ENCODE data around the gene CDC45. TPM values are rescaled to one million over a fixed set of nuclear protein-coding genes. Genes with fewer than 3 reads are reported as not detected.

The CDC45 gene
- total and polyA plus RNA-seq, 12 donors: 0.87 to 7.7 (median 1.4) TPM; not detected in 1

DNA sequence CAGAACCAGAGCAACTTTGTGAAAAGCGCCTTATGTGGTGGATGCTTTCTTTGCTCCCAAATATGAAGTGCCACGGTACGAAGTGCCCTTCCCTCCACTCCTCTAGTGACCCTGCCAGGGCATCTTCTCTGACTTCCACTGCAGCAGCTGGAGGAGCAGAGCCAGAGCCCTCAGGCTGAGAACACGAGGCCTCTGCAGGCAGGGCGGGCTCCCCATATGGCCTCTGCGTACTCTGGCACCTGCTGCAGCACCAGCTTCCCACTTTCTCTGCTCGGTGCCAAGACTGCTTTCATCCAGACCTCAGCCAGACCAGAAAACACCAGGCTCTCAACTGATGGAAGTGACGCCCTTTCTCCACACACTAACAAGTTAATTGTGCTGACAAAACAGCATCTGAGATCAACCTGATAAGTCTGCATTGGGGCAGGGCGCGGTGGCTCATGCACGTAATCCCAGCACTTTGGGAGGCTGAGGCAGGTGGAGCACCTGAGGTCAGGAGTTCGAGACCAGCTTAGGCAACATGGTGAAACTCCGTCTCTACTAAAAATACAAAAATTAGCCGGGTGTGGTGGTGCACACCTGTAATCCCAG lies 13.5 kb upstream of the CDC45 start:
- Histone ChIP-seq H3K27ac (no peak overlapping the region), H3K9me3 (replicated peaks in 1 of 3) (no peaks in the 10 kb centered on the region), H3K4me1 (replicated peaks in 1 of 2) (no peaks in the 10 kb centered on the region), H3K27me3 (no peaks in the 10 kb centered on the region), H3K4me3 (no peak overlapping the region), H3K36me3 (replicated peaks in 1 of 2) (peaks cover 0 to 92% of the 10 kb centered on the region in 2 donors)
- intact Hi-C loops (cut with DNase I): no loop called here
- TF ChIP-seq POLR2A (IDR thresholded peaks at IDR 0.05): no peak
- TF ChIP-seq, protein P1, sequence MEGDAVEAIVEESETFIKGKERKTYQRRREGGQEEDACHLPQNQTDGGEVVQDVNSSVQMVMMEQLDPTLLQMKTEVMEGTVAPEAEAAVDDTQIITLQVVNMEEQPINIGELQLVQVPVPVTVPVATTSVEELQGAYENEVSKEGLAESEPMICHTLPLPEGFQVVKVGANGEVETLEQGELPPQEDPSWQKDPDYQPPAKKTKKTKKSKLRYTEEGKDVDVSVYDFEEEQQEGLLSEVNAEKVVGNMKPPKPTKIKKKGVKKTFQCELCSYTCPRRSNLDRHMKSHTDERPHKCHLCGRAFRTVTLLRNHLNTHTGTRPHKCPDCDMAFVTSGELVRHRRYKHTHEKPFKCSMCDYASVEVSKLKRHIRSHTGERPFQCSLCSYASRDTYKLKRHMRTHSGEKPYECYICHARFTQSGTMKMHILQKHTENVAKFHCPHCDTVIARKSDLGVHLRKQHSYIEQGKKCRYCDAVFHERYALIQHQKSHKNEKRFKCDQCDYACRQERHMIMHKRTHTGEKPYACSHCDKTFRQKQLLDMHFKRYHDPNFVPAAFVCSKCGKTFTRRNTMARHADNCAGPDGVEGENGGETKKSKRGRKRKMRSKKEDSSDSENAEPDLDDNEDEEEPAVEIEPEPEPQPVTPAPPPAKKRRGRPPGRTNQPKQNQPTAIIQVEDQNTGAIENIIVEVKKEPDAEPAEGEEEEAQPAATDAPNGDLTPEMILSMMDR (IDR thresholded peaks at IDR 0.05): no peak
- WGBS, 4 donors: 90 to 97% (median 91%) methylated on average over 13 to 14 of the region's 14 CpGs
- peak in 1 of 7 donors; percentile 87 for DNase-seq

DNA sequence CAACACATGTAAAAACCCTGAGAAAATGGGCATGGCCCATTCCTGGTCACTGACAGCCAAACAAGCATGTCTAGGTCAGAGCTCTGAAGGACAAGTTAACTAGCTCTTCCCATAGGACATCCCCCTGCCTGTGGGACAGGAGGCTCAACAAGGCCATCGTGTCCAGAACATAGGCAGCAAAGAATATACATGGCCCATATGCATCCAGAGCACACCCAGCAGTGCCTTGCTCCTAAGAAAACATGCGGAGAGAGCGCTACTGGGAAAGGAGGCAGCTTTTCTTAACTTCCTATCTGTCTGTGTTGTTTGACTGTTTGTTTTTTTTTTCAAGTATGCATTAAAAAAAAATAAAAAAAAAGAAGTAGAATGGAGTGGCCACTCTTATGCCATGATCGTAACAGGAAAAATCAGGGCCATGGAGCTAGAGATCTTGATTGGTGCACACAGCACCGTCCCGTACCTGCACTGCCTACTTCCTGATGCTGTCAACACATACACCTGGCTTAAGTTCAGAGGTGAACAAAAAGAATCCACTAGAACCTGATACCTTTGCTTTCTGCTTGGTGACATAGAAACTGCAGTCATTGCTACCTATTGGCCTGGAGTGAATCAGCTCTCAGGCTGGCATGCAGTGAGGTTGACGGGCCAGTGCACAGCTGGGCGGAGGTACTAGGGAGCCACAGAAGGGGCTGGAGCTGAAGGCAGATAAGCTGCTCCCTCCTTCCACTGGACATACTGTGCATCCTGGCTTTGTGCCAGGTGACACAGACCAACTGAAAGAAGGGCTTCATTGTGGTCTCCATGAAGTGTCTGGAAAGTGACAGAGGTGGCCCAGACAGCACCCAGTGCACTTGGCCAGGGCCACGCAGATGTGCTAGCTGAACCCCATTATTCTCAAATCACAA lies 12.6 kb upstream of the CDC45 start:
- 91 to 96% (median 94%) methylated on average over 9 of the region's 9 CpGs for WGBS, 4 donors
- Histone ChIP-seq H3K4me1 (replicated peaks in 1 of 2) (no peaks in the 10 kb centered on the region), H3K9me3 (replicated peaks in 1 of 3) (no peaks in the 10 kb centered on the region), H3K27me3 (no peaks in the 10 kb centered on the region), H3K36me3 (replicated peaks in 1 of 2) (peaks cover 0 to 98% of the 10 kb centered on the region in 2 donors), H3K27ac (no peak overlapping the region), H3K4me3 (no peak overlapping the region)
- intact Hi-C loops (cut with DNase I): no loop called here
- DNase-seq: peak in 1 of 7 donors; percentile 42
- no peak for TF ChIP-seq POLR2A (IDR thresholded peaks at IDR 0.05)
- TF ChIP-seq, protein P1 (IDR thresholded peaks at IDR 0.05): no peak

DNA sequence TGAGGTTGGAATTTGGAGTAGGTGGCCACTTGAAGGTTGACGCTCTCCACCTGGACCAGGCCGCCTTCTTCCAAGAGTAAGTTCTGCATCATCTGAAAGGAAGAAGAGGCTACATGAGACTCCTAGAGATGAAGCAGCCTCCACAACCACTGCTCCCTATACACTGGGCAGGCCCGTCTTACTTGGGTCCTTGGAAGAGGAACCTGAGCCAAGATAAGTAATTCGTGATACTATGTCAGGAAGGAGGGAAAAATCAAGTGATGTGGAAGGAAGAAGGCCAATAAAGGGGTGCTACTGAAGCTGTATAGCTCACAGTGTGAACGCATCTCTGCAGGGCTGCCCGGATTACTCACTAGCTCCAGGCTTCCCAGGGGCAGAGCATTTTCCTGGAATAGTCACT lies 11.8 kb upstream of the CDC45 start:
- Histone ChIP-seq H3K4me1 (replicated peaks in 1 of 2) (no peaks in the 10 kb centered on the region), H3K36me3 (replicated peaks in 1 of 2) (peaks cover 0 to 99% of the 10 kb centered on the region in 2 donors), H3K27ac (no peak overlapping the region), H3K4me3 (no peak overlapping the region), H3K9me3 (replicated peaks in 1 of 3) (no peaks in the 10 kb centered on the region), H3K27me3 (no peaks in the 10 kb centered on the region)
- 92 to 98% (median 94%) methylated on average over 4 to 6 of the region's 6 CpGs for WGBS, 4 donors
- intact Hi-C loops (cut with DNase I): no loop called here
- TF ChIP-seq, protein P1 (IDR thresholded peaks at IDR 0.05): no peak
- no peak for TF ChIP-seq POLR2A (IDR thresholded peaks at IDR 0.05)
- DNase-seq: peak in 1 of 7 donors; percentile 43

DNA sequence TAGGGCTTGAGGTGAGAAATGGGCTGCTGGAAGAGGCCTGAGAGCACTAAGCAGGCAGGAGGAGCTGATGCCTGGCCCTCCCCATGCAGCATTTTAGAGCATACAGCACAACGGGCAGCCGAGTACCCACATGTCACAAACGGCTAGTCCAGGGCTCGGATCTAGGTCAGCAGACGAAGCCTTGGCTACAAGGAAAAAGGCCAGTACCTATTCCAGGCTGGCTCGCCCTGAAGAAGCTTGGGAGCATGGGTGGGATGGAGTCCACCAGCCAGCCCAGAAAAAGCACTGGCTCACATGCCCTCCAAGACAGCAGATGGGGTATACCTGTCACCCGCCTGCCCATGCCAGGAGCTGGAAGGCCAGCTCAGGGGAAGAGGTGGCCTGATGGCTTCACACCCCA lies 10.3 kb upstream of the CDC45 start:
- intact Hi-C loops (cut with DNase I): no loop called here

More for the DNA sequence above, 10.3 kb upstream of the CDC45 start:
- Histone ChIP-seq H3K27ac (no peak overlapping the region), H3K27me3 (no peaks in the 10 kb centered on the region), H3K36me3 (replicated peaks in 1 of 2) (peaks cover 0 to 96% of the 10 kb centered on the region in 2 donors), H3K9me3 (replicated peaks in 1 of 3) (no peaks in the 10 kb centered on the region), H3K4me3 (no peak overlapping the region), H3K4me1 (replicated peaks in 1 of 2) (no peaks in the 10 kb centered on the region)
- WGBS, 4 donors: 89 to 100% (median 92%) methylated on average over 1 to 7 of the region's 7 CpGs
- no peak for TF ChIP-seq POLR2A (IDR thresholded peaks at IDR 0.05)
- TF ChIP-seq, protein P1 (IDR thresholded peaks at IDR 0.05): no peak
- no peak for DNase-seq

Data from adrenal gland (tissue), 12 donors.